ENCODE measurements around the gene APOL2.

Gene APOL2

GRCh38 chr22:36197065-36197440, 42.3 kb downstream of the APOL2 start:
- Histone ChIP-seq H3K4me3 (ENCODE audit: control insufficient read depth in 1 of 7, extremely low read depth in 1 of 7, insufficient read depth in 4 of 7, low read depth in 2 of 7, low read length in 6 of 7) (peak overlapping the region in 1 of 7 experiments; percentile 20), H3K4me1 (ENCODE audit: control extremely low read depth in 1 of 4, control insufficient read depth in 4 of 4, insufficient read depth in 4 of 4, low read length in 3 of 4) (peaks cover 4 to 55% (median 29%) of the 10 kb centered on the region in 4 experiments), H3K9me3 (ENCODE audit: control extremely low read depth in 1 of 5, control insufficient read depth in 4 of 5, insufficient read depth in 2 of 5, low read depth in 1 of 5, low read length in 4 of 5) (no peaks in the 10 kb centered on the region), H3K27me3 (replicated peaks in 2 of 5; ENCODE audit: control insufficient read depth in 4 of 5, insufficient read depth in 5 of 5, low read length in 4 of 5) (no peaks in the 10 kb centered on the region), H3K27ac (ENCODE audit: insufficient read depth in 1 of 2, low read depth in 1 of 2, low read length in 2 of 2, poor library complexity in 1 of 2, severe bottlenecking in 2 of 2) (no peak overlapping the region), H3K36me3 (ENCODE audit: control insufficient read depth in 4 of 4, insufficient read depth in 4 of 4, low read length in 3 of 4) (peaks cover 0 to 10% (median 0%) of the 10 kb centered on the region in 4 experiments)
- peak; percentile 38 to 58 (median 50) for DNase-seq
- 17% methylated on average over 2 of the region's 5 CpGs for WGBS (ENCODE audit: insufficient coverage)
- CTCF ChIA-PET: interaction anchor here (1.2 to 5.2 kb wide), 10 partner anchors 10 to 88 kb away, joined by 3 to 26 read pairs (median 7); partner anchors contain the start of gene APOL3
- POLR2A ChIA-PET: no interaction called here

- no peak overlapping the region for H3K27ac ChIP-seq (ENCODE audit: insufficient read depth in 1 of 2, low read depth in 1 of 2, low read length in 2 of 2, poor library complexity in 1 of 2, severe bottlenecking in 2 of 2)
- no peaks in the 10 kb centered on the region for H3K27me3 ChIP-seq (replicated peaks in 2 of 5; ENCODE audit: control insufficient read depth in 4 of 5, insufficient read depth in 5 of 5, low read length in 4 of 5)
- POLR2A ChIA-PET: no interaction called here
- CTCF ChIA-PET: interaction anchor here (0.9 to 5.2 kb wide), 13 partner anchors 8 to 89 kb away, joined by 3 to 26 read pairs (median 7); partner anchors contain the start of gene APOL2
- 64% methylated on average over 4 of the region's 6 CpGs for WGBS (ENCODE audit: insufficient coverage)
- no peaks in the 10 kb centered on the region for H3K9me3 ChIP-seq (ENCODE audit: control extremely low read depth in 1 of 5, control insufficient read depth in 4 of 5, insufficient read depth in 2 of 5, low read depth in 1 of 5, low read length in 4 of 5)
- H3K4me3 ChIP-seq (ENCODE audit: control insufficient read depth in 1 of 7, extremely low read depth in 1 of 7, insufficient read depth in 4 of 7, low read depth in 2 of 7, low read length in 6 of 7): no peak overlapping the region
- no peak for DNase-seq
- peaks cover 0 to 10% (median 0%) of the 10 kb centered on the region in 4 experiments for H3K36me3 ChIP-seq (ENCODE audit: control insufficient read depth in 4 of 4, insufficient read depth in 4 of 4, low read length in 3 of 4)
- H3K4me1 ChIP-seq (ENCODE audit: control extremely low read depth in 1 of 4, control insufficient read depth in 4 of 4, insufficient read depth in 4 of 4, low read length in 3 of 4): peaks cover 4 to 49% (median 23%) of the 10 kb centered on the region in 4 experiments
Measured at GRCh38 chr22:36196254-36197064, 42.9 kb downstream of the APOL2 start.

- peaks cover 4 to 40% (median 20%) of the 10 kb centered on the region in 4 experiments for H3K4me1 ChIP-seq (ENCODE audit: control extremely low read depth in 1 of 4, control insufficient read depth in 4 of 4, insufficient read depth in 4 of 4, low read length in 3 of 4)
- peak; percentile 60 to 76 (median 75) for DNase-seq
Measured at GRCh38 chr22:36194971-36195370, 44.4 kb downstream of the APOL2 start.

GRCh38 chr22:36194385-36194784, 44.9 kb downstream of the APOL2 start:
- POLR2A ChIA-PET: no interaction called here
- H3K36me3 ChIP-seq (ENCODE audit: control insufficient read depth in 4 of 4, insufficient read depth in 4 of 4, low read length in 3 of 4): peaks cover 0 to 10% (median 0%) of the 10 kb centered on the region in 4 experiments
- CTCF ChIA-PET: interaction anchor here (0.6 to 5.2 kb wide), 21 partner anchors 9 to 94 kb away, joined by 3 to 26 read pairs (median 4); no protein-coding TSS in a partner anchor
- no peak overlapping the region for H3K4me3 ChIP-seq (ENCODE audit: control insufficient read depth in 1 of 7, extremely low read depth in 1 of 7, insufficient read depth in 4 of 7, low read depth in 2 of 7, low read length in 6 of 7)
- WGBS (ENCODE audit: insufficient coverage): 100% methylated on average over 2 of the region's 2 CpGs
- H3K9me3 ChIP-seq (ENCODE audit: control extremely low read depth in 1 of 5, control insufficient read depth in 4 of 5, insufficient read depth in 2 of 5, low read depth in 1 of 5, low read length in 4 of 5): no peaks in the 10 kb centered on the region
- DNase-seq: no peak
- no peaks in the 10 kb centered on the region for H3K27me3 ChIP-seq (replicated peaks in 2 of 5; ENCODE audit: control insufficient read depth in 4 of 5, insufficient read depth in 5 of 5, low read length in 4 of 5)
- peaks cover 4 to 38% (median 20%) of the 10 kb centered on the region in 4 experiments for H3K4me1 ChIP-seq (ENCODE audit: control extremely low read depth in 1 of 4, control insufficient read depth in 4 of 4, insufficient read depth in 4 of 4, low read length in 3 of 4)
- no peak overlapping the region for H3K27ac ChIP-seq (ENCODE audit: insufficient read depth in 1 of 2, low read depth in 1 of 2, low read length in 2 of 2, poor library complexity in 1 of 2, severe bottlenecking in 2 of 2)

More at GRCh38 chr22:36194971-36195370, 44.4 kb downstream of the APOL2 start:
- H3K36me3 ChIP-seq (ENCODE audit: control insufficient read depth in 4 of 4, insufficient read depth in 4 of 4, low read length in 3 of 4): peaks cover 0 to 10% (median 0%) of the 10 kb centered on the region in 4 experiments
- no peaks in the 10 kb centered on the region for H3K27me3 ChIP-seq (replicated peaks in 2 of 5; ENCODE audit: control insufficient read depth in 4 of 5, insufficient read depth in 5 of 5, low read length in 4 of 5)
- ChIA-PET CTCF (interaction anchor here (0.7 to 5.2 kb wide), 21 partner anchors 9 to 93 kb away, joined by 3 to 26 read pairs (median 4); partner anchors contain the start of gene APOL2), POLR2A (no interaction called here)
- 100% methylated on average over 2 of the region's 5 CpGs for WGBS (ENCODE audit: insufficient coverage)
- H3K4me3 ChIP-seq (ENCODE audit: control insufficient read depth in 1 of 7, extremely low read depth in 1 of 7, insufficient read depth in 4 of 7, low read depth in 2 of 7, low read length in 6 of 7): no peak overlapping the region
- no peak overlapping the region for H3K27ac ChIP-seq (ENCODE audit: insufficient read depth in 1 of 2, low read depth in 1 of 2, low read length in 2 of 2, poor library complexity in 1 of 2, severe bottlenecking in 2 of 2)
- H3K9me3 ChIP-seq (ENCODE audit: control extremely low read depth in 1 of 5, control insufficient read depth in 4 of 5, insufficient read depth in 2 of 5, low read depth in 1 of 5, low read length in 4 of 5): no peaks in the 10 kb centered on the region

GRCh38 chr22:36193577-36193976, 45.8 kb downstream of the APOL2 start:
- 88% methylated on average over 3 of the region's 3 CpGs for WGBS (ENCODE audit: insufficient coverage)
- Histone ChIP-seq H3K27ac (ENCODE audit: insufficient read depth in 1 of 2, low read depth in 1 of 2, low read length in 2 of 2, poor library complexity in 1 of 2, severe bottlenecking in 2 of 2) (no peak overlapping the region), H3K27me3 (replicated peaks in 2 of 5; ENCODE audit: control insufficient read depth in 4 of 5, insufficient read depth in 5 of 5, low read length in 4 of 5) (no peaks in the 10 kb centered on the region), H3K36me3 (ENCODE audit: control insufficient read depth in 4 of 4, insufficient read depth in 4 of 4, low read length in 3 of 4) (peaks cover 0 to 10% (median 0%) of the 10 kb centered on the region in 4 experiments), H3K4me1 (ENCODE audit: control extremely low read depth in 1 of 4, control insufficient read depth in 4 of 4, insufficient read depth in 4 of 4, low read length in 3 of 4) (peaks cover 4 to 30% (median 18%) of the 10 kb centered on the region in 4 experiments), H3K9me3 (ENCODE audit: control extremely low read depth in 1 of 5, control insufficient read depth in 4 of 5, insufficient read depth in 2 of 5, low read depth in 1 of 5, low read length in 4 of 5) (no peaks in the 10 kb centered on the region), H3K4me3 (ENCODE audit: control insufficient read depth in 1 of 7, extremely low read depth in 1 of 7, insufficient read depth in 4 of 7, low read depth in 2 of 7, low read length in 6 of 7) (no peak overlapping the region)
- POLR2A ChIA-PET: no interaction called here
- CTCF ChIA-PET: interaction anchor here (1.3 to 3.2 kb wide), 6 partner anchors 8 to 84 kb away, joined by 3 to 13 read pairs (median 6); no protein-coding TSS in a partner anchor
- DNase-seq: no peak

- WGBS (ENCODE audit: insufficient coverage): 100% methylated on average over 1 of the region's 3 CpGs
- ChIA-PET CTCF (interaction anchor here (0.9 to 3.2 kb wide), 8 partner anchors 9 to 85 kb away, joined by 3 to 13 read pairs (median 4); partner anchors contain the start of genes APOL2 and APOL4), POLR2A (no interaction called here)
Measured at GRCh38 chr22:36193171-36193570, 46.2 kb downstream of the APOL2 start.

More at GRCh38 chr22:36193171-36193570, 46.2 kb downstream of the APOL2 start:
- H3K9me3 ChIP-seq (ENCODE audit: control extremely low read depth in 1 of 5, control insufficient read depth in 4 of 5, insufficient read depth in 2 of 5, low read depth in 1 of 5, low read length in 4 of 5): no peaks in the 10 kb centered on the region
- H3K4me1 ChIP-seq (ENCODE audit: control extremely low read depth in 1 of 4, control insufficient read depth in 4 of 4, insufficient read depth in 4 of 4, low read length in 3 of 4): peaks cover 4 to 26% (median 15%) of the 10 kb centered on the region in 4 experiments
- no peak overlapping the region for H3K4me3 ChIP-seq (ENCODE audit: control insufficient read depth in 1 of 7, extremely low read depth in 1 of 7, insufficient read depth in 4 of 7, low read depth in 2 of 7, low read length in 6 of 7)
- no peak overlapping the region for H3K27ac ChIP-seq (ENCODE audit: insufficient read depth in 1 of 2, low read depth in 1 of 2, low read length in 2 of 2, poor library complexity in 1 of 2, severe bottlenecking in 2 of 2)
- no peaks in the 10 kb centered on the region for H3K27me3 ChIP-seq (replicated peaks in 2 of 5; ENCODE audit: control insufficient read depth in 4 of 5, insufficient read depth in 5 of 5, low read length in 4 of 5)
- peaks cover 0 to 10% (median 0%) of the 10 kb centered on the region in 4 experiments for H3K36me3 ChIP-seq (ENCODE audit: control insufficient read depth in 4 of 4, insufficient read depth in 4 of 4, low read length in 3 of 4)
- DNase-seq: no peak

Measured in common myeloid progenitor, CD34-positive (primary cell).